IPS-11a (cell line): ENCODE measurements around the gene ALDH2.
A peak's percentile ranks its signal among the peaks of the same experiment; 100 is the strongest.
"Not testable (repeated sequence)": the region's sequence is repeated elsewhere in the genome, so short reads cannot be mapped to it uniquely, and the experiment has no call there.

Experiments used
- H3K4me3 ChIP-seq: one replicate; pipeline ENCODE4 v1.5.1; 2013; ENCODE audit warnings: low read depth, low read length, control low read depth

Gene ALDH2

GRCh38 chr12:111766608-111767361 lies at the start of gene ALDH2:
ALDH2 (plus strand) TSS chr12:111766933; CDS start chr12:111766983, 50 bp downstream.
- H3K4me3 ChIP-seq, result peak within 1 kb of the TSS; percentile 81

- H3K4me3 ChIP-seq, result not testable (repeated sequence)
Observed at GRCh38 chr12:111719316-111719715, 47.4 kb upstream of the ALDH2 start.

- no peak overlapping the region for H3K4me3 ChIP-seq
Observed at GRCh38 chr12:111720457-111720856, 46.3 kb upstream of the ALDH2 start.

- not testable (repeated sequence) for H3K4me3 ChIP-seq
Observed at GRCh38 chr12:111723646-111724360, 42.9 kb upstream of the ALDH2 start.

GRCh38 chr12:111728795-111729194 lies 37.9 kb upstream of the ALDH2 start:
- H3K4me3 ChIP-seq, result no peak overlapping the region

GRCh38 chr12:111730420-111730819 lies 36.3 kb upstream of the ALDH2 start:
- H3K4me3 ChIP-seq, result no peak overlapping the region

- H3K4me3 ChIP-seq, result no peak overlapping the region
Observed at GRCh38 chr12:111732786-111733185, 33.9 kb upstream of the ALDH2 start.

GRCh38 chr12:111733340-111733915 lies 33.3 kb upstream of the ALDH2 start:
- H3K4me3 ChIP-seq, result no peak overlapping the region

GRCh38 chr12:111739524-111739923 lies 27.2 kb upstream of the ALDH2 start:
- H3K4me3 ChIP-seq, result not testable (repeated sequence)

- H3K4me3 ChIP-seq, result no peak overlapping the region
Observed at GRCh38 chr12:111741235-111741812, 25.4 kb upstream of the ALDH2 start.

- no peak overlapping the region for H3K4me3 ChIP-seq
Observed at GRCh38 chr12:111745211-111745610, 21.5 kb upstream of the ALDH2 start.

GRCh38 chr12:111747333-111747732 lies 19.4 kb upstream of the ALDH2 start:
- no peak overlapping the region for H3K4me3 ChIP-seq

- H3K4me3 ChIP-seq, result no peak overlapping the region
Observed at GRCh38 chr12:111748151-111748672, 18.5 kb upstream of the ALDH2 start.

- H3K4me3 ChIP-seq, result no peak overlapping the region
Observed at GRCh38 chr12:111748867-111749266, 17.9 kb upstream of the ALDH2 start.

GRCh38 chr12:111749391-111749790 lies 17.3 kb upstream of the ALDH2 start:
- no peak overlapping the region for H3K4me3 ChIP-seq

- no peak overlapping the region for H3K4me3 ChIP-seq
Observed at GRCh38 chr12:111753144-111753881, 13.4 kb upstream of the ALDH2 start.

- H3K4me3 ChIP-seq, result no peak overlapping the region
Observed at GRCh38 chr12:111754671-111755070, 12.1 kb upstream of the ALDH2 start.

- H3K4me3 ChIP-seq, result no peak overlapping the region
Observed at GRCh38 chr12:111756196-111756595, 10.5 kb upstream of the ALDH2 start.

GRCh38 chr12:111756681-111757080 lies 10.1 kb upstream of the ALDH2 start:
- H3K4me3 ChIP-seq, result no peak overlapping the region

- H3K4me3 ChIP-seq, result no peak overlapping the region
Observed at GRCh38 chr12:111757361-111758119, 9.2 kb upstream of the ALDH2 start.
